ENCODE results near the gene C9orf152. TPM values are rescaled to one million over a fixed set of nuclear protein-coding genes. Genes with fewer than 3 reads are reported as not detected.

C9orf152 gene
- total and polyA plus RNA-seq, 9 of the 15 experiments (the other 6 are each of a cell fraction or from before 2014, with no cell fraction given) = not detected

GRCh38 chr9:110228321-110228720 is 20.4 kb upstream of the C9orf152 start:
- H3K9ac ChIP-seq (ENCODE audit: insufficient read depth in 1 of 2, low read depth in 2 of 2, low read length in 2 of 2) = no peak overlapping the region
- H3K27ac ChIP-seq (ENCODE audit: extremely low read depth, low read depth, low read length) = no peak overlapping the region
- BruUV-seq (replicated peaks) = no TSS peak
- no peaks in the 10 kb centered on the region for H3K9me3 ChIP-seq (replicated peaks; ENCODE audit: control insufficient read depth, insufficient read depth, low read depth, low read length)
- WGBS (ENCODE audit: insufficient coverage, low coverage, missing lambda C conversion rate) = 12% methylated on average over 2 of the region's 2 CpGs
- FAIRE-seq = no peak
- no peaks in the 10 kb centered on the region for H3K4me1 ChIP-seq (replicated peaks in 1 of 2; ENCODE audit: control insufficient read depth in 2 of 2, insufficient read depth in 2 of 2, low read length in 2 of 2)
- no peak overlapping the region for H3K4me2 ChIP-seq (ENCODE audit: insufficient read depth, low read length)
- no peaks in the 10 kb centered on the region for H3K9me1 ChIP-seq (ENCODE audit: control insufficient read depth, insufficient read depth, low read length)
- H3K36me3 ChIP-seq (ENCODE audit: control insufficient read depth, insufficient read depth, low read length) = no peaks in the 10 kb centered on the region
- H3K4me3 ChIP-seq = no peak overlapping the region
- no peak for ATAC-seq
- no peak overlapping the region for H2AFZ ChIP-seq (ENCODE audit: low read depth, low read length)
- ChIA-PET POLR2A (interaction anchor here (0.6 to 1.0 kb wide), 2 partner anchors 10 to 28 kb away, joined by 3 to 4 read pairs; partner anchors contain the start of gene TXN), CTCF (ENCODE audit: low intra/inter-chr PET ratio) (no interaction called here)
- H3K27me3 ChIP-seq (ENCODE audit: control insufficient read depth in 2 of 2, insufficient read depth in 2 of 2, low read length in 2 of 2) = peaks cover 0 to 9% of the 10 kb centered on the region in 2 experiments; a peak in 2 of 5 replicates
- DNase-seq (ENCODE audit: extremely low read depth in 1 of 4, low spot score in 3 of 4) = no peak
- in situ Hi-C loops (cut with MboI) (no loop called here), intact Hi-C loops (cut with micrococcal nuclease) (no loop called here)
- H4K20me1 ChIP-seq (replicated peaks; ENCODE audit: control insufficient read depth, insufficient read depth, low read length) = no peaks in the 10 kb centered on the region
- H3K79me2 ChIP-seq (ENCODE audit: control insufficient read depth, insufficient read depth, low read length) = no peaks in the 10 kb centered on the region
- TF ChIP-seq PURB (CRISPR knock-in tag; IDR thresholded peaks at IDR 0.05; ENCODE audit: low read depth) (no peak), ZNF140 (CRISPR knock-in tag; IDR thresholded peaks at IDR 0.05) (no peak), HDAC8 (tag; IDR thresholded peaks at IDR 0.05) (no peak), DDX20 (tag; IDR thresholded peaks at IDR 0.05; ENCODE audit: low read depth) (no peak), SMAD4 (CRISPR knock-in tag; conservative IDR thresholded peaks at IDR 0.05) (no peak), TEAD1 (CRISPR knock-in tag; IDR thresholded peaks at IDR 0.05) (no peak), VEZF1 (CRISPR knock-in tag; IDR thresholded peaks at IDR 0.05) (no peak), CTCF (IDR thresholded peaks at IDR 0.05 in 2 of 3, conservative IDR thresholded peaks at IDR 0.05 in 1 of 3; ENCODE audit: insufficient read depth in 2 of 3, low read depth in 1 of 3, low read length in 3 of 3) (no peak), XRCC4 (IDR thresholded peaks at IDR 0.05; ENCODE audit: extremely low read depth, insufficient read depth, insufficient read length) (no peak), DPF2 (IDR thresholded peaks at IDR 0.05) (no peak), MLLT1 (IDR thresholded peaks at IDR 0.05) (no peak), HES1 (IDR thresholded peaks at IDR 0.05; ENCODE audit: low read depth) (no peak), CLOCK (CRISPR knock-in tag; IDR thresholded peaks at IDR 0.05; ENCODE audit: borderline replicate concordance) (no peak)

Data from K562 (cell line).